HG03457 (cell line): Measurements from ENCODE around the gene TMEM44.

Experiments
- ATAC-seq: cut with Tn5 transposase; IDR thresholded peaks from one replicate; pipeline ENCODE4 v1.9.1; 2021; ENCODE audit warnings: moderate number of reproducible peaks; ENCODE audit not compliant: unreplicated experiment

The TMEM44 gene

GRCh38 chr3:194633349-194634004 lies at the start of gene TMEM44:
TSS of gene TMEM44 (minus strand) at chr3:194633419. CDS start at chr3:194633215, 204 bp downstream.
- peak; percentile 77 for ATAC-seq

GRCh38 chr3:194682694-194683310 lies 49.6 kb upstream of the TMEM44 start:
- ATAC-seq = peak; percentile 33

GRCh38 chr3:194682189-194682693 lies 49.0 kb upstream of the TMEM44 start:
- ATAC-seq = no peak

- no peak for ATAC-seq
Measured at GRCh38 chr3:194680888-194681615, 47.8 kb upstream of the TMEM44 start.

- no peak for ATAC-seq
Measured at GRCh38 chr3:194676471-194676870, 43.3 kb upstream of the TMEM44 start.

- ATAC-seq = no peak
Measured at GRCh38 chr3:194675680-194676079, 42.5 kb upstream of the TMEM44 start.

- no peak for ATAC-seq
Measured at GRCh38 chr3:194675081-194675640, 41.9 kb upstream of the TMEM44 start.

GRCh38 chr3:194673761-194674160 lies 40.5 kb upstream of the TMEM44 start:
- no peak for ATAC-seq

- no peak for ATAC-seq
Measured at GRCh38 chr3:194672876-194673275, 39.7 kb upstream of the TMEM44 start.

GRCh38 chr3:194671900-194672808 lies 38.9 kb upstream of the TMEM44 start, which contains the start of gene LSG1:
TSS of gene LSG1 (minus strand) at chr3:194672191. CDS start at chr3:194672162, 29 bp downstream.
- ATAC-seq = peak; percentile 73

GRCh38 chr3:194671511-194671899 lies 38.3 kb upstream of the TMEM44 start:
- ATAC-seq = no peak

- no peak for ATAC-seq
Measured at GRCh38 chr3:194667363-194667762, 34.1 kb upstream of the TMEM44 start.

- ATAC-seq = no peak
Measured at GRCh38 chr3:194664857-194665256, 31.6 kb upstream of the TMEM44 start.

- ATAC-seq = no peak
Measured at GRCh38 chr3:194661946-194662345, 28.7 kb upstream of the TMEM44 start.

- ATAC-seq = no peak
Measured at GRCh38 chr3:194661374-194661773, 28.2 kb upstream of the TMEM44 start.

GRCh38 chr3:194659778-194660177 lies 26.6 kb upstream of the TMEM44 start:
- ATAC-seq = no peak

- ATAC-seq = no peak
Measured at GRCh38 chr3:194658477-194659242, 25.4 kb upstream of the TMEM44 start.

GRCh38 chr3:194657439-194657838 lies 24.2 kb upstream of the TMEM44 start:
- no peak for ATAC-seq

GRCh38 chr3:194654443-194654842 lies 21.2 kb upstream of the TMEM44 start:
- peak; percentile 67 for ATAC-seq

GRCh38 chr3:194647747-194648146 lies 14.5 kb upstream of the TMEM44 start:
- no peak for ATAC-seq
